A673 (cell line): Measurements from ENCODE around the gene FXR2. TPM values are rescaled to one million over a fixed set of nuclear protein-coding genes. Genes with fewer than 3 reads are reported as not detected.

Experiments
- Bru-seq: library from RNA; stranded (reverse); fragments of 400-500 nt; gene quantifications from one replicate; lab custom pipeline; 2021; lab: Mats Ljungman, UMichigan
- BruChase-seq, 2 experiments: library from RNA; stranded (reverse); fragments of 400-500 nt; gene quantifications; one replicate each; lab custom pipeline; 2021; lab: Mats Ljungman, UMichigan
- BruUV-seq: library from RNA; stranded (reverse); fragments of 400-500 nt; replicated peaks from 2 replicates; lab custom pipeline; 2021; lab: Mats Ljungman, UMichigan
- CTCF ChIA-PET: fragments of 300-600 bp; sonication (Branson Sonifier 250); formaldehyde crosslinking; loops from one replicate; lab custom pipeline; 2022; ENCODE audit warnings: antibody characterized with exemption; lab: Charles Lee
- POLR2A ChIA-PET: fragments of 300-600 bp; sonication (Branson Sonifier 250); formaldehyde crosslinking; loops from one replicate; lab custom pipeline; 2022; ENCODE audit warnings: antibody characterized with exemption; ENCODE audit not compliant: low non-redundant PET; lab: Charles Lee
- DNase-seq: peaks from one replicate; pipeline ENCODE4 v3.0.0-alpha.2; 2015; ENCODE audit warnings: low spot score
- H3K27ac ChIP-seq: fragments of 200-600 bp; sonication (generic); 2 replicates; pipeline ENCODE4 v1.5.1; 2016; ENCODE audit warnings: mixed run types, low read depth, mild to moderate bottlenecking, mixed read lengths, antibody characterized with exemption, low read length; ENCODE audit not compliant: poor library complexity, severe bottlenecking
- H3K27me3 ChIP-seq: fragments of 200-600 bp; sonication (generic); replicated peaks from 2 replicates; pipeline ENCODE4 v1.6.1; 2017; ENCODE audit warnings: mixed run types, low read depth, mild to moderate bottlenecking, mixed read lengths, antibody characterized with exemption, low read length; ENCODE audit not compliant: insufficient read depth, poor library complexity
- H3K36me3 ChIP-seq: fragments of 200-600 bp; sonication (generic); 2 replicates; pipeline ENCODE4 v1.6.1; 2016; ENCODE audit warnings: mixed run types, mild to moderate bottlenecking, mixed read lengths, antibody characterized with exemption, low read length; ENCODE audit not compliant: insufficient read depth, poor library complexity, severe bottlenecking
- H3K4me1 ChIP-seq: fragments of 200-600 bp; sonication (generic); 2 replicates; pipeline ENCODE4 v1.6.1; 2017; ENCODE audit warnings: mixed run types, mild to moderate bottlenecking, mixed read lengths, antibody characterized with exemption, low read length; ENCODE audit not compliant: insufficient read depth, poor library complexity, severe bottlenecking
- H3K4me3 ChIP-seq: fragments of 200-600 bp; sonication (generic); 2 replicates; pipeline ENCODE4 v1.5.1; 2016; ENCODE audit warnings: low read depth, mixed run types, mild to moderate bottlenecking, mixed read lengths, low read length; ENCODE audit not compliant: poor library complexity, severe bottlenecking
- H3K9me3 ChIP-seq: fragments of 200-600 bp; sonication (generic); 2 replicates; pipeline ENCODE4 v1.6.1; 2016; ENCODE audit warnings: mixed run types, low read depth, mild to moderate bottlenecking, mixed read lengths, antibody characterized with exemption, low read length; ENCODE audit not compliant: poor library complexity, severe bottlenecking
- EZH2 ChIP-seq: fragments of 200-600 bp; sonication (generic); IDR thresholded peaks from 2 replicates; pipeline ENCODE4 v1.6.1; 2017; ENCODE audit warnings: borderline replicate concordance, low read depth, mild to moderate bottlenecking, mixed read lengths, antibody characterized with exemption, low read length; ENCODE audit not compliant: poor library complexity, severe bottlenecking
- intact Hi-C: fragments of 100-400 bp; cut with micrococcal nuclease; formaldehyde crosslinking; loops from one replicate; pipeline ENCODE4 v1.10.0; 2022; ENCODE audit not compliant: unreplicated experiment
- long read RNA-seq: library from polyadenylated mRNA; stranded (forward); transcript quantifications from one replicate; pipeline ENCODE4 v2.0.0, GENCODE V29; 2022
- total RNA-seq: library from RNA; stranded (reverse); gene quantifications from 2 replicates; pipeline ENCODE4 v1.2.3, GENCODE V29; 2021
- TF ChIP-seq, protein P1 (sequence below): fragments of 300-800, 200-600 bp; sonication (generic); conservative IDR thresholded peaks from 2 replicates; pipeline ENCODE4 v1.5.1; 2017; ENCODE audit warnings: low read depth, mild to moderate bottlenecking, antibody characterized with exemption, low read length, moderate library complexity, mixed read lengths

FXR2 gene
- total RNA-seq (101 TPM in 2 replicates), Bru-seq, nascent RNA (percentile 83 among the genes with signal in this experiment), BruChase-seq, experiment 1, labeled RNA remaining after a 2-hour chase (percentile 87 among the genes with signal in this experiment), BruChase-seq, experiment 2, labeled RNA remaining after a 6-hour chase (percentile 90 among the genes with signal in this experiment)
- long read RNA-seq, transcript FXR2-201 (17 exons, 2,957 nt) = major isoform, 181 of 231 reads
- long read RNA-seq, partial matches to known transcripts = 23 of 231 reads
- long read RNA-seq, other reads (novel, unspliced or antisense) = 27 of 231 reads

DNA sequence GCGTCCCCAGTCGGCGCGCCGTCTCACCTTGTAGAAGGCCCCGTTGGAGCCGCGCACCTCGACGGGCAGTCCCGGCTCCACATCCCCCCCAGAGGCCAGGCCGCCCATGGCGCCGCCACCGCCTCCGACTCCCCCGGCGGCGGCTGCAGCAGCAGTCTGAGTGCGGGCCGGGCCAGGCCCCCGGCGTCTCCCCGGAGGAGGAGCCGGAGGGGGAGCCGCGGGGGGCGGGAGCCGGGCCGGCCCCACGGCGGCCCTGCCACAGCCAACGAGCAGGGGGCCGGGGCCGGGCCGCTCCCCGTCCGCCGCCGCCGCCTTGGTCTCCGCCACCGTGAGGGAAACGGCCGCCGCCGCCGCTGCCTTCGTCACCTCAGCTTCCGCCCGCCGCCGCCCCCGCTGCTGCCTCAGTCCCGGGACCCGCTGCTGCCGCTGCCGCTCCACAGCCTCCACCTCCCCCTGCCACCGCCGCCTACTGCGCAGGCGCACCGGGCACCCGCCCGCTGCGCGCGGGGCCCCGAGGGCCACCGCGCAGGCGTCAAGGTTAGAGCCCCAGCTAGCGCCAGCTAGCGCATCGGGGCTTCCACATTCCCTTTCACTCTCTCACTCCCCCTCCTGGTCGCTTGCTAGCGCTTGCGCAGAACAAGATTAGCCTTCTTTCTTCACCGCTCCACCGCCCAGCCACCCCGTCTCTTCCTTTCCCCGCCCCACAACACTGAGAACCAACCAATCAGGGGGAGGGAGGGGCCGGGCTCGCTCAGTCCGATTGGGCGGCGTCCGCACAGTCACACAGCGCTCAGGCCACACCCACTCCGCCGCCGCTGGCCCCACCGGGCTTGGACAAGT lies at the start of gene FXR2:
Gene FXR2, minus strand, starts transcription at position 473 of the 840 bp plus-strand sequence. Its CDS starts 365 bp downstream, at position 108.
- Histone ChIP-seq H3K4me1 (peaks cover 20% of the 10 kb centered on the region), H3K4me3 (peak within 1 kb of the TSS; percentile 92), H3K9me3 (no peaks in the 10 kb centered on the region), H3K36me3 (peaks cover 11% of the 10 kb centered on the region), H3K27me3 (no peaks in the 10 kb centered on the region), H3K27ac (peak within 1 kb of the TSS; percentile 91)
- TF ChIP-seq, protein P1, sequence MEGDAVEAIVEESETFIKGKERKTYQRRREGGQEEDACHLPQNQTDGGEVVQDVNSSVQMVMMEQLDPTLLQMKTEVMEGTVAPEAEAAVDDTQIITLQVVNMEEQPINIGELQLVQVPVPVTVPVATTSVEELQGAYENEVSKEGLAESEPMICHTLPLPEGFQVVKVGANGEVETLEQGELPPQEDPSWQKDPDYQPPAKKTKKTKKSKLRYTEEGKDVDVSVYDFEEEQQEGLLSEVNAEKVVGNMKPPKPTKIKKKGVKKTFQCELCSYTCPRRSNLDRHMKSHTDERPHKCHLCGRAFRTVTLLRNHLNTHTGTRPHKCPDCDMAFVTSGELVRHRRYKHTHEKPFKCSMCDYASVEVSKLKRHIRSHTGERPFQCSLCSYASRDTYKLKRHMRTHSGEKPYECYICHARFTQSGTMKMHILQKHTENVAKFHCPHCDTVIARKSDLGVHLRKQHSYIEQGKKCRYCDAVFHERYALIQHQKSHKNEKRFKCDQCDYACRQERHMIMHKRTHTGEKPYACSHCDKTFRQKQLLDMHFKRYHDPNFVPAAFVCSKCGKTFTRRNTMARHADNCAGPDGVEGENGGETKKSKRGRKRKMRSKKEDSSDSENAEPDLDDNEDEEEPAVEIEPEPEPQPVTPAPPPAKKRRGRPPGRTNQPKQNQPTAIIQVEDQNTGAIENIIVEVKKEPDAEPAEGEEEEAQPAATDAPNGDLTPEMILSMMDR = peak; percentile 65
- no peak for TF ChIP-seq EZH2
- ChIA-PET CTCF (interaction anchor here (0.5 to 2.6 kb wide), 4 partner anchors 13 to 1125 kb away, joined by 4 to 18 read pairs (median 6); partner anchors contain the start of genes SAT2, TP53 and WRAP53), POLR2A (interaction anchor here (0.6 to 1.0 kb wide), 3 partner anchors 41 to 772 kb away, joined by 3 read pairs; partner anchors contain the start of gene TP53)
- BruUV-seq = no TSS peak
- intact Hi-C loops = no loop called here
- DNase-seq = peak; percentile 100

DNA sequence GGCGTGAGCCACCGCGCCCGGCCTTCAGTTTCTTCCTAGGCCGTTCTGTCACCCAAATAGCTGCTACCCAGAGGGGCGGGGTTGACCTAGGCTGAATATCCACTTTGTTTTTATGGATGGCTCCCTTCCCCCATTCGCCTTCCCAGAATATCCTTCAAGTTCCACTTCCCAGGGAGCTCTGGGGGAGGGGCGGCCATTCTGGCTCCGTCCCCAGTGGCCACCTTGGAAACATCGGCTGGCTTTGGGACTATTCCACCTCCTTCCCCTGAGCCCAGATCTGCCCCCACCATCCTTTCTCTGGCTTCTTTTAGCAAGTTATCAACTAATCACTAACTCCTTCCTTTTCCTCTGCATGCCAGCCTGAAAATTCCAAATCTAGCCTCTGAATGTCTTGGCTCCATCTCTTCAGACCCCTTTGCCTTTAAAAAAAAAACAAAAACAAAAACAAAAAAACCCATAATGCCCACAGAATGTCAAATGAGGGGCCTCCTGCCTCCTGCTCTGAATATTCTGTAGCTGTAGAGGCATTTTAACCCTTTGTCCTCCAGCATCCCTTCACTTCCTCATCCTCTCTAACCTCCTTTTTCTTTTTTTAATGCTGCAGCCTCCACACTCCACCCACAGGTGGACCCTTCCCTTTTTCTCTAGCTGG lies 42.4 kb upstream of the FXR2 start:
- intact Hi-C loops = no loop called here
- no TSS peak for BruUV-seq
- CTCF ChIA-PET = interaction anchor here (1.4 kb wide), 1 partner anchor 332 kb away, joined by 3 read pairs; no protein-coding TSS in a partner anchor
- POLR2A ChIA-PET = no interaction called here
- H3K27ac ChIP-seq = no peak overlapping the region
- no peaks in the 10 kb centered on the region for H3K9me3 ChIP-seq
- TF ChIP-seq, protein P1 = no peak
- TF ChIP-seq EZH2 = no peak
- H3K36me3 ChIP-seq = no peaks in the 10 kb centered on the region
- peaks cover 7% of the 10 kb centered on the region for H3K27me3 ChIP-seq
- H3K4me3 ChIP-seq = no peak overlapping the region
- DNase-seq = no peak
- no peaks in the 10 kb centered on the region for H3K4me1 ChIP-seq

DNA sequence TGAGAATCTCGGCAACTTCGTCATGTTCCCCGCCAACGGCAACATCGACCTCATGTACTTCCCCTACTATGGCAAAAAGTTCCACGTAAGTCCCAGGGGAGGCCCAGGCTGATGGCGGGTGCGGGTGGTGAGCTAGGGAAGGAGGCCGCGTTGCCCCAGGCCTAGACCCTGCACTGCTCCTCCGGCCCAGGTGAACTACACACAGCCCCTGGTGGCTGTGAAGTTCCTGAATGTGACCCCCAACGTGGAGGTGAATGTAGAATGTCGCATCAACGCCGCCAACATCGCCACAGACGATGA lies 40.8 kb upstream of the FXR2 start:
- DNase-seq = no peak
- intact Hi-C loops = no loop called here
- TF ChIP-seq, protein P1 = no peak
- no peak for TF ChIP-seq EZH2
- no TSS peak for BruUV-seq
- ChIA-PET CTCF (no interaction called here), POLR2A (no interaction called here)
- Histone ChIP-seq H3K4me1 (no peaks in the 10 kb centered on the region), H3K27ac (no peak overlapping the region), H3K27me3 (peaks cover 14% of the 10 kb centered on the region), H3K36me3 (no peaks in the 10 kb centered on the region), H3K4me3 (no peak overlapping the region), H3K9me3 (no peaks in the 10 kb centered on the region)
